ENCODE data around the gene DNAI4.
A peak's percentile ranks its signal among the peaks of the same experiment; 100 is the strongest.
"Not testable (repeated sequence)": the region's sequence is repeated elsewhere in the genome, so short reads cannot be mapped to it uniquely, and the experiment has no call there.

DNAI4 gene

GRCh38 chr1:66924756-66925557 lies at the start of gene DNAI4, which contains the start of gene MIER1:
Gene DNAI4 (minus strand): TSS chr1:66924856. CDS start chr1:66924831, 25 bp downstream.
Gene MIER1 (plus strand): TSS chr1:66924990. CDS start chr1:66925029, 39 bp downstream.
- Mint-ChIP-seq H3K9me3 (no peaks in the 10 kb centered on the region), H3K27ac (peak within 1 kb of the TSS; percentile 95), H3K36me3 (ENCODE audit: low read depth) (peaks cover 22% of the 10 kb centered on the region), H3K27me3 (no peaks in the 10 kb centered on the region), H3K4me1 (ENCODE audit: low read depth) (peaks cover 17% of the 10 kb centered on the region), H3K4me3 (peak within 1 kb of the TSS; percentile 88)
- intact Hi-C loops (cut with micrococcal nuclease), result no loop called here

GRCh38 chr1:66968574-66968973 lies 43.9 kb upstream of the DNAI4 start:
- Mint-ChIP-seq H3K4me3 (no peak overlapping the region), H3K36me3 (ENCODE audit: low read depth) (peaks cover 87% of the 10 kb centered on the region), H3K4me1 (ENCODE audit: low read depth) (no peaks in the 10 kb centered on the region), H3K27me3 (no peaks in the 10 kb centered on the region), H3K27ac (no peak overlapping the region), H3K9me3 (no peaks in the 10 kb centered on the region)
- intact Hi-C loops (cut with micrococcal nuclease), result no loop called here

- H3K27ac Mint-ChIP-seq; intact Hi-C loops (cut with micrococcal nuclease); H3K4me1 Mint-ChIP-seq (ENCODE audit: low read depth): not testable (repeated sequence)
Measured at GRCh38 chr1:66966188-66966873, 41.7 kb upstream of the DNAI4 start.

GRCh38 chr1:66957938-66958337 lies 33.3 kb upstream of the DNAI4 start:
- no peaks in the 10 kb centered on the region for H3K4me1 Mint-ChIP-seq (ENCODE audit: low read depth)
- intact Hi-C loops (cut with micrococcal nuclease), result no loop called here
- H3K9me3 Mint-ChIP-seq, result no peaks in the 10 kb centered on the region
- no peak overlapping the region for H3K4me3 Mint-ChIP-seq
- H3K36me3 Mint-ChIP-seq (ENCODE audit: low read depth), result peaks cover 84% of the 10 kb centered on the region
- no peaks in the 10 kb centered on the region for H3K27me3 Mint-ChIP-seq
- no peak overlapping the region for H3K27ac Mint-ChIP-seq

More at GRCh38 chr1:66966188-66966873, 41.7 kb upstream of the DNAI4 start:
- peaks cover 97% of the 10 kb centered on the region for H3K36me3 Mint-ChIP-seq (ENCODE audit: low read depth)
- H3K4me3 Mint-ChIP-seq, H3K27me3 Mint-ChIP-seq, H3K9me3 Mint-ChIP-seq: not testable (repeated sequence)

- no peak overlapping the region for H3K27ac Mint-ChIP-seq
- no peak overlapping the region for H3K4me3 Mint-ChIP-seq
- no peaks in the 10 kb centered on the region for H3K27me3 Mint-ChIP-seq
- H3K36me3 Mint-ChIP-seq (ENCODE audit: low read depth), result peaks cover 83% of the 10 kb centered on the region
- no peaks in the 10 kb centered on the region for H3K9me3 Mint-ChIP-seq
- no peaks in the 10 kb centered on the region for H3K4me1 Mint-ChIP-seq (ENCODE audit: low read depth)
- intact Hi-C loops (cut with micrococcal nuclease), result no loop called here
Measured at GRCh38 chr1:66954208-66954607, 29.6 kb upstream of the DNAI4 start.

- Mint-ChIP-seq H3K36me3 (ENCODE audit: low read depth) (peaks cover 86% of the 10 kb centered on the region), H3K4me1 (ENCODE audit: low read depth) (peaks cover 13% of the 10 kb centered on the region), H3K4me3 (no peak overlapping the region), H3K9me3 (no peaks in the 10 kb centered on the region), H3K27ac (no peak overlapping the region), H3K27me3 (no peaks in the 10 kb centered on the region)
- intact Hi-C loops (cut with micrococcal nuclease), result no loop called here
Measured at GRCh38 chr1:66951513-66951912, 26.9 kb upstream of the DNAI4 start.

- H3K36me3 Mint-ChIP-seq (ENCODE audit: low read depth), result peaks cover 71% of the 10 kb centered on the region
Measured at GRCh38 chr1:66947267-66947666, 22.6 kb upstream of the DNAI4 start.

GRCh38 chr1:66945316-66945715 lies 20.7 kb upstream of the DNAI4 start:
- intact Hi-C loops (cut with micrococcal nuclease), result no loop called here
- no peak overlapping the region for H3K27ac Mint-ChIP-seq
- H3K27me3 Mint-ChIP-seq, result no peaks in the 10 kb centered on the region
- H3K36me3 Mint-ChIP-seq (ENCODE audit: low read depth), result peaks cover 69% of the 10 kb centered on the region
- no peaks in the 10 kb centered on the region for H3K9me3 Mint-ChIP-seq
- H3K4me1 Mint-ChIP-seq (ENCODE audit: low read depth), result peaks cover 26% of the 10 kb centered on the region
- no peak overlapping the region for H3K4me3 Mint-ChIP-seq

More at GRCh38 chr1:66947267-66947666, 22.6 kb upstream of the DNAI4 start:
- H3K4me3 Mint-ChIP-seq, result no peak overlapping the region
- H3K4me1 Mint-ChIP-seq (ENCODE audit: low read depth), result peaks cover 26% of the 10 kb centered on the region
- no peaks in the 10 kb centered on the region for H3K9me3 Mint-ChIP-seq
- intact Hi-C loops (cut with micrococcal nuclease), result no loop called here
- H3K27ac Mint-ChIP-seq, result no peak overlapping the region
- no peaks in the 10 kb centered on the region for H3K27me3 Mint-ChIP-seq

- Mint-ChIP-seq H3K36me3 (ENCODE audit: low read depth) (peaks cover 69% of the 10 kb centered on the region), H3K27me3 (no peaks in the 10 kb centered on the region), H3K27ac (no peak overlapping the region), H3K9me3 (no peaks in the 10 kb centered on the region), H3K4me1 (ENCODE audit: low read depth) (peaks cover 29% of the 10 kb centered on the region), H3K4me3 (no peak overlapping the region)
- intact Hi-C loops (cut with micrococcal nuclease), result no loop called here
Measured at GRCh38 chr1:66944330-66945274, 19.9 kb upstream of the DNAI4 start.

- Mint-ChIP-seq H3K4me1 (ENCODE audit: low read depth) (peaks cover 36% of the 10 kb centered on the region), H3K27me3 (no peaks in the 10 kb centered on the region), H3K36me3 (ENCODE audit: low read depth) (peaks cover 61% of the 10 kb centered on the region), H3K27ac (no peak overlapping the region), H3K4me3 (no peak overlapping the region), H3K9me3 (no peaks in the 10 kb centered on the region)
- intact Hi-C loops (cut with micrococcal nuclease), result no loop called here
Measured at GRCh38 chr1:66943361-66943969, 18.8 kb upstream of the DNAI4 start.

- Mint-ChIP-seq H3K27ac (no peak overlapping the region), H3K4me1 (ENCODE audit: low read depth) (peaks cover 24% of the 10 kb centered on the region), H3K4me3 (no peak overlapping the region), H3K9me3 (no peaks in the 10 kb centered on the region), H3K36me3 (ENCODE audit: low read depth) (peaks cover 47% of the 10 kb centered on the region), H3K27me3 (no peaks in the 10 kb centered on the region)
- intact Hi-C loops (cut with micrococcal nuclease), result no loop called here
Measured at GRCh38 chr1:66940981-66941380, 16.3 kb upstream of the DNAI4 start.

- peaks cover 43% of the 10 kb centered on the region for H3K36me3 Mint-ChIP-seq (ENCODE audit: low read depth)
Measured at GRCh38 chr1:66938613-66939012, 14.0 kb upstream of the DNAI4 start.

GRCh38 chr1:66937529-66938234 lies 13.0 kb upstream of the DNAI4 start:
- Mint-ChIP-seq H3K4me1 (ENCODE audit: low read depth) (peaks cover 26% of the 10 kb centered on the region), H3K36me3 (ENCODE audit: low read depth) (peaks cover 36% of the 10 kb centered on the region), H3K27me3 (no peaks in the 10 kb centered on the region), H3K4me3 (no peak overlapping the region), H3K27ac (no peak overlapping the region), H3K9me3 (no peaks in the 10 kb centered on the region)
- intact Hi-C loops (cut with micrococcal nuclease), result loop anchor here (10.0 kb wide), 1 partner anchor 173 kb away; no protein-coding TSS in a partner anchor

More at GRCh38 chr1:66938613-66939012, 14.0 kb upstream of the DNAI4 start:
- Mint-ChIP-seq H3K27ac (no peak overlapping the region), H3K9me3 (no peaks in the 10 kb centered on the region), H3K27me3 (no peaks in the 10 kb centered on the region), H3K4me1 (ENCODE audit: low read depth) (peaks cover 22% of the 10 kb centered on the region), H3K4me3 (no peak overlapping the region)
- intact Hi-C loops (cut with micrococcal nuclease), result loop anchor here (10.0 kb wide), 1 partner anchor 174 kb away; no protein-coding TSS in a partner anchor
